Measurements from ENCODE around the gene CLDN14. TPM values are rescaled to one million over a fixed set of nuclear protein-coding genes. Genes with fewer than 3 reads are reported as not detected.
A peak's percentile ranks its signal among the peaks of the same experiment; 100 is the strongest.

Gene CLDN14
- total RNA-seq, 1 donor from 2014 or later, result not detected

DNA sequence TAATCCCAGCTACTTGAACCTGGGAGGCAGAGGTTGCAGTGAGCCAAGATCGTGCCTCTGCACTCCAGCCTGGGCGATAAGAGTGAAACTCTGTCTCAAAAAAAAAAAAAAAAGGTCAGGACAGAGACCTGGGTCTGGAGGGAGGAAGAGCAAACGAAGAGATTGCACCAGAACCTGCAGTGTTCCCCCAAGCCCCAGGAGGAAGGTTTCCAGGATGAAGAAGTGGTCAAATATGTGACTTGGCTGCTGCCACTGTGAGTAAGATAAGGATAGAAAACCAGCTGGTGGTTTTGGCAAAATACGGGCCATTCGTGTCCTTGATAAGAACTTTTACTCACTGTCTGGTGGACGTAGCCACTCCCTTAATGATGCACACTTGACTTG, 42.2 kb downstream of the CLDN14 start:
- DNase-seq (no peak), ATAC-seq (peak; percentile 59)
- Histone ChIP-seq H3K4me3 (no peak overlapping the region), H3K27ac (no peak overlapping the region), H3K36me3 (no peaks in the 10 kb centered on the region), H3K4me1 (no peaks in the 10 kb centered on the region), H3K27me3 (no peaks in the 10 kb centered on the region), H3K9me3 (no peaks in the 10 kb centered on the region)
- intact Hi-C loops (cut with DNase I), result no loop called here
- TF ChIP-seq, protein P1, sequence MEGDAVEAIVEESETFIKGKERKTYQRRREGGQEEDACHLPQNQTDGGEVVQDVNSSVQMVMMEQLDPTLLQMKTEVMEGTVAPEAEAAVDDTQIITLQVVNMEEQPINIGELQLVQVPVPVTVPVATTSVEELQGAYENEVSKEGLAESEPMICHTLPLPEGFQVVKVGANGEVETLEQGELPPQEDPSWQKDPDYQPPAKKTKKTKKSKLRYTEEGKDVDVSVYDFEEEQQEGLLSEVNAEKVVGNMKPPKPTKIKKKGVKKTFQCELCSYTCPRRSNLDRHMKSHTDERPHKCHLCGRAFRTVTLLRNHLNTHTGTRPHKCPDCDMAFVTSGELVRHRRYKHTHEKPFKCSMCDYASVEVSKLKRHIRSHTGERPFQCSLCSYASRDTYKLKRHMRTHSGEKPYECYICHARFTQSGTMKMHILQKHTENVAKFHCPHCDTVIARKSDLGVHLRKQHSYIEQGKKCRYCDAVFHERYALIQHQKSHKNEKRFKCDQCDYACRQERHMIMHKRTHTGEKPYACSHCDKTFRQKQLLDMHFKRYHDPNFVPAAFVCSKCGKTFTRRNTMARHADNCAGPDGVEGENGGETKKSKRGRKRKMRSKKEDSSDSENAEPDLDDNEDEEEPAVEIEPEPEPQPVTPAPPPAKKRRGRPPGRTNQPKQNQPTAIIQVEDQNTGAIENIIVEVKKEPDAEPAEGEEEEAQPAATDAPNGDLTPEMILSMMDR (IDR thresholded peaks at IDR 0.05), result no peak

DNA sequence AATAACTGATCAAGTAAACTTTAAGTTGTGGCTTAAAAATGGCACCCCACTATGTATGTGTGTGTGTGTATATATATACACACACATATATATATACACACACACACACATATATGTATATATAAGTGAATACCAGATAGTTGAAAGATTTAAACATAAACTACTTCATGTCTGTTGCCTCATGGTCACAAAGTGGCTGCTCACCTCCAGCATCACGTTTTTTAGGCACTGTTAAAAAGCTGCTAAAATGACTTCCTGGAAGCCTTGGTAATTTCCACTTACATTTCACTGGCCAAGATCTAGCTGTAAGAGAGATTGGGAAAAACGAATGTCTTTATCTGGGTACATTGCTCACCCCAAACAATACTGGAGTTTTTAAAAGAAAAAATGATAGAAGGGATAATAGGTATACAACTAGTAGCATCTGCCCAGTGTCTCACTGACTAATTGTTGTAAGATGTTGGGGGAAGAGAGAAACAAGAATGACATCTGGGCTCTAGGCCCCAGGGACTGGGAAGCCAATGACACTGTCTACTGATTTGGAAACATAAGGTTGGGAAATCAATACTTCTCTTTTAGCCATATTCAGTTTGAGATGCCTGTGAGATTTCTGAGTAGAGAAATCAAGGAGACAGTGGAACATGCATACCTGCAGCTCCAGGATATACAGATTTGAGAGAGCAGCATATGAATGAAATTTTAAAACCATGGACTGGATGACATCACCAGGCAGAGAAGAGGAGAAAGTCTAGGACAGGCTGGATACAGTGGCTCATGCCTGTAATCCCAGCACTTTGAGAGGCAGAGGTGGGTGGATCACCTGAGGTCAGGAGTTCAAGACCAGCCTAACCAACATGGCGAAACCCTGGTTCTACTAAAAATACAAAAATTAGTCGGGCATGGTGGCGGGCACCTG, 42.8 kb downstream of the CLDN14 start:
- ATAC-seq (peak; percentile 75), DNase-seq (no peak)
- no peaks in the 10 kb centered on the region for H3K9me3 ChIP-seq
- no peak overlapping the region for H3K27ac ChIP-seq
- H3K36me3 ChIP-seq, result no peaks in the 10 kb centered on the region
- no peaks in the 10 kb centered on the region for H3K27me3 ChIP-seq
- TF ChIP-seq, protein P1 (IDR thresholded peaks at IDR 0.05), result no peak
- intact Hi-C loops (cut with DNase I), result no loop called here
- H3K4me3 ChIP-seq, result no peak overlapping the region
- peaks cover under 1% of the 10 kb centered on the region for H3K4me1 ChIP-seq

DNA sequence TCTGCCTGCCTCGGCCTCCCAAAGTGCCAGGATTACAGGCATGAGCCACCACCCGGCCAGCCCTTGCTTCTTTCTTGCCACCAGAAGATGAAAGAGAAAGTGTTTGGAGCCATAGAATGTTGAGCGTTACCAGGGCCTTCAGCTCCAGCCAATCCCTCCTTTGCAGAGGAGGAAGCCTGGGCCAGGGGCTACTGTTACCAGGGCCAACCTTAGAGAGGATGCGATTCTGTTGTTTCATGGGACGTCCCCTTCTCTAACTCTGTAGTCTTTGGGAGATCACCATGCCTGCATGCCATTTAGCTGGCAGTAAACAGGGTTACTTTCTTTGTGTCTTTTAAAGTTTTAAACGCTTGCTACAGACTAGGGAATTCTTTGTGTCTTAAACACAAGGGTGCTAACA, 45.8 kb downstream of the CLDN14 start:
- Histone ChIP-seq H3K27me3 (no peaks in the 10 kb centered on the region), H3K4me3 (no peak overlapping the region), H3K27ac (no peak overlapping the region), H3K9me3 (no peaks in the 10 kb centered on the region), H3K36me3 (no peaks in the 10 kb centered on the region), H3K4me1 (peaks cover 21% of the 10 kb centered on the region)
- TF ChIP-seq, protein P1 (IDR thresholded peaks at IDR 0.05), result no peak
- DNase-seq (no peak), ATAC-seq (no peak)
- intact Hi-C loops (cut with DNase I), result no loop called here

DNA sequence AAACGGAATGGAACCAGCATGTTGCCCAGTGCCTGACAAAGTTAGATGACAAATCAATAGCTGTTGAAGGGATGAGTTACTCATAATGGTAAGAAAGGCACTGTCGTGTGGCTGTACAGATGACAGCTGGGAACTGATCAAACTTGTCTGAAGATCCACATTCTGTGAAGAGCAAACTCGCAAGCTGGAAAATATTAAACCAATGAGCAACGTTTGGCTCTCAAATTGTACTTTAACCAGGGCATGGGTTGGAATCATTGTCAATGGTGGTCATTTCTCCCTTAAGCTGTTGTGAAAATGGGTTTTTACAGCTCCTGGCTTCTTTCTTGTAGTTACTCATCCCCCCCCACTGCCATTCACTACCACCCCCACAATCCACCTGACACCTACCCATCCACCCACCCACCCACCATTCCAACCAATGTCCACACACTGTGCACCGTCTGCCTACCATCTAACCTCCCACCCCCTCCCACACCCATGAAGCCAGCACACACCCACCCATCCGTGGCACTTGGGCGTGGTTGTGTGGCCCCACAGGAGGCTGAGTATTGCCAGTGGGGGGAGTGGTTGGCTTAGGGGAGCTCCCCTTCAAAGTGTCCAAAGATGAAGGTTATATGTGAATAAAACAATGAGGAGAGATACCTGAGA, 46.7 kb downstream of the CLDN14 start:
- DNase-seq (no peak), ATAC-seq (no peak)
- Histone ChIP-seq H3K4me1 (peaks cover 25% of the 10 kb centered on the region), H3K36me3 (no peaks in the 10 kb centered on the region), H3K4me3 (no peak overlapping the region), H3K27me3 (no peaks in the 10 kb centered on the region), H3K9me3 (no peaks in the 10 kb centered on the region), H3K27ac (no peak overlapping the region)
- intact Hi-C loops (cut with DNase I), result no loop called here
- TF ChIP-seq, protein P1 (IDR thresholded peaks at IDR 0.05), result no peak

DNA sequence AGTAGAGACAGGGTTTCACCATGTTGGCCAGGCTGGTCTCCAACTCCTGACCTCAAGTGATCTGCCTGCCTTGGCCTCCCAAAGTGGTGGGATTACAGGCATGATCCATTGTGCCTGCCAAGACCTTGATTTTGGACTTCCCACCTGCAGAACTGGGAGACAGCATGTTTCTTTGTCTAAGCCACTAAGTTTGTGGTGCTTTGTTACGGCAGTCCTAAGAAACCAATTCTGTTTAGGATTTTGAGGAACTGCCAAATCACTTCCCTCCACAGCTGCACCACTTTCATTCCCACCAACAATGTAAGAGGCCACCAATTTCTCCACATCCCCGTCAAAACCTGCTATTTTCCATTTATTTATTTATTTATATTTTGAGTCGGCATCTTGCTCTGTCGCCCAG, 48.7 kb downstream of the CLDN14 start:
- DNase-seq (no peak), ATAC-seq (no peak)
- no peaks in the 10 kb centered on the region for H3K36me3 ChIP-seq
- H3K9me3 ChIP-seq, result no peaks in the 10 kb centered on the region
- TF ChIP-seq, protein P1 (IDR thresholded peaks at IDR 0.05), result no peak
- no peak overlapping the region for H3K27ac ChIP-seq
- H3K4me1 ChIP-seq, result peaks cover 25% of the 10 kb centered on the region
- intact Hi-C loops (cut with DNase I), result no loop called here
- no peaks in the 10 kb centered on the region for H3K27me3 ChIP-seq
- no peak overlapping the region for H3K4me3 ChIP-seq

Data from upper lobe of right lung (tissue), 1 donor.